Epithelial cell of esophagus (primary cell): ENCODE data around the gene INPP5A.

Experiments used
- DNase-seq: peaks from one replicate; pipeline ENCODE4 v3.0.0; 2010; ENCODE audit warnings: low read depth
- H3K4me3 ChIP-seq: 2 replicates; pipeline ENCODE4 v1.5.1; 2011; ENCODE audit warnings: mild to moderate bottlenecking, low read length, control low read depth
- CTCF ChIP-seq: IDR thresholded peaks from 2 replicates; pipeline ENCODE4 v1.5.1; 2011; ENCODE audit warnings: low read depth, mild to moderate bottlenecking, low read length, control low read depth, inconsistent platforms; ENCODE audit not compliant: insufficient read depth; ENCODE audit errors: missing control alignments

Gene INPP5A

DNA sequence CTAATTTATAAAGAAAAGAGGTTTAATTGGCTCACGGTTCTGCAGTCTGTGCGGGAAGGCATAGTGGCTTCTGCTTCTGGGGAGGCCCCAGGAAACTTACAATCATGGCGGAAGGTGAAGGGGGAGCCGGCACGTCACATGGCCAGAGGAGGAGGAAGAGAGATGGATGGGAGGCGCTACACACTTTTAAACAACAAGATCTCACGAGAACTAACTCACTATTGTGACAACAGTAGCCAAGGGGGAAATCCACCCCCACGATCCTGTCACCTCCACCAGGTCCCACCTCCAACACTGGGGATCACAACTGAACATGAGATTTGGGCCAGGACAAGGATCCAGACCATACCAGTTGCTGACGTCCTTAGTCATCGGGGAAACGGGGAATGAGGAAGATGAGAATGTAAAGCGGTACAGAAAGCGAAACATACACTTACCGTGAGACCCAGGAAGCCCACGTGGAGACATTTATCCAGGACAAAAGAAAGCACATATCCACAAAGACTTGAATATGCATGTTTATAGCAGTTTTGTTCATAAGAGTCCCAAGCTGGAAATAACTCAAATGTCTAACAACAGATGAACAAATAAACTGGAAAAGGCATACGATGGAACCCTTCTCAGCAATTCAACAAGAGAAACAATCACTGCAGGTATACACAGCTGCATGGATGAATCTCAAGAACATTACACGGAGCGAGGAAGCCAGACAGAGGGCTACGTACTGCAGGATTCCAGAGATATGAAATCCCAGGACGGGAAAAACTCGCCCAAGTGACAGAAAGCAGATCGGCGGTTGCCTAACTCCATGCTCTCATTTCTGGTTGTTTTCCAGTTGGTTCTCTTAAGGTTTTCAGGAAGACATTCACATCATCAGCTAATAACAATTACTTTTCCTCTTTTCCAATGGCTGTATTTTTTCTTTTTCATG is 26.2 kb upstream of the INPP5A start:
- no peak for TF ChIP-seq CTCF
- no peak for DNase-seq
- H3K4me3 ChIP-seq, result no peak overlapping the region

DNA sequence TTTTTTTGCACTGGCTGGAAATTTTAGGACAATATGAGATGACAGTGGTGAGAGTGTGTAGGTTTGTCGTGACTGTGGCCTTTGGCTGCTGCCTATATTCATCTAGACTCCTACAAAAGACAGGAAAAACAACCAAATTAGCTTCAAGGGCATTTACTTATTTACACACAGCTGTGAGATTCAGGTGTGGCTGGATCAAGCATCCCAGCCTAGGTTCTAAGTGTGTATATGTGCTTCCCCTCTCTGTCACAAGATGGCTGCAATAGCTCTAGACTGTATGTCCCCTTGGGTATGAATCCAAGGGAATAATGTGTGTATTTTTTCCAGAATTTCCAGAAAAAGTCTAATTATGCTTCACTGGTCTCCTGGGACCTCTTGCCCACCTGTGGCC is 25.5 kb upstream of the INPP5A start:
- no peak overlapping the region for H3K4me3 ChIP-seq
- DNase-seq, result no peak
- no peak for TF ChIP-seq CTCF

DNA sequence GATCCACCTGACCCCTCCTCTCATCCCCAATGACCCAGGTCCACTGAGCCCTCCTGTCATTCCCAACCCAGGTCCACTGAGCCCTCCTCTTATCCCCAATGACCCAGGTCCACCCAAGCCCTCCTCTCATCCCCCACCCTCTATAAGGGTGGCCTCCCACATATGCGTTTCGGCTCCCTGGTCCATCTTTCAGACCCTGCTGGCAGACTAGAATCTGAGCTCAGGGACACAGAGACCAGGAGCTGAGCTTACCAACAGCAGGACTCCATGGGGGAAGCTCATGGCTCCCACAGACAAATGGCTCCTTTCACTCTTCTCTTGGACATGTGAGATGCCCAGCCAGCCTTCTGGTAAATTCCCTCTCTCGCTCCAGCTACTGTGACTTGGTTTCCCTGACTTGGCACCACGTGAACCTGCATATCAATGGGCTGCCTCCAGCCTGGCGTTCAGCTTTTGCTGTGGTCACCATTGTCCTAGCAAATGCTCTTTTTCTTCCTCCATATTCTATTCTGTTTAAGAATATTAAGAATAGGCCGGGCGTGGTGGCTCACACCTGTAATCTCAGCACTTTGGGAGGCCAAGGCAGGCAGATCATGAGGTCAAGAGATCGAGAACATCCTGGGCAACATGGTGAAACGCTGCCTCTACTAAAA is 24.8 kb upstream of the INPP5A start:
- H3K4me3 ChIP-seq, result no peak overlapping the region
- TF ChIP-seq CTCF, result no peak
- DNase-seq, result no peak

- DNase-seq, result no peak
- no peak overlapping the region for H3K4me3 ChIP-seq
- TF ChIP-seq CTCF, result no peak
Observed at GRCh38 chr10:132514821-132515520, 22.6 kb upstream of the INPP5A start.

- H3K4me3 ChIP-seq, result no peak overlapping the region
- no peak for TF ChIP-seq CTCF
- DNase-seq, result no peak
Observed at GRCh38 chr10:132515811-132516726, 21.5 kb upstream of the INPP5A start.

GRCh38 chr10:132516771-132517725 is 20.5 kb upstream of the INPP5A start:
- no peak for TF ChIP-seq CTCF
- DNase-seq, result peak; percentile 64
- H3K4me3 ChIP-seq, result no peak overlapping the region
